B cell (primary cell): Measurements from ENCODE around the gene ZNF469. TPM values are rescaled to one million over a fixed set of nuclear protein-coding genes. Genes with fewer than 3 reads are reported as not detected.

ENCODE experiments used
- ATAC-seq: fragments of 200-7000 bp; cut with Tn5 transposase; one replicate; pipeline ENCODE4 v1.10.0; 2021; ENCODE audit warnings: low read depth, mild to moderate bottlenecking, moderate number of reproducible peaks, moderate library complexity
- CTCF ChIA-PET: fragments of 350-600 bp; sonication (Branson Sonifier 250); formaldehyde crosslinking; loops from one replicate; lab custom pipeline; 2021; ENCODE audit warnings: antibody characterized with exemption, inconsistent platforms; lab: Charles Lee
- POLR2A ChIA-PET: fragments of 350-600 bp; sonication (Branson Sonifier 250); formaldehyde crosslinking; loops from one replicate; lab custom pipeline; 2021; ENCODE audit warnings: antibody characterized with exemption; lab: Charles Lee
- DNase-seq: peaks from one replicate; pipeline ENCODE4 v3.0.0; 2013
- H2AFZ ChIP-seq: 2 replicates; pipeline ENCODE4 v1.6.1; 2012; ENCODE audit warnings: mild to moderate bottlenecking, low read depth, low read length; ENCODE audit not compliant: insufficient read depth, poor library complexity, severe bottlenecking
- H3K27ac ChIP-seq, 2 donors: 1 replicate in 1 of 2; 2 replicates in 1 of 2; pipeline ENCODE4 v1.5.1; 2012 to 2013; ENCODE audit warnings: low read length in 2 of 2, mild to moderate bottlenecking in 2 of 2, moderate library complexity in 1 of 2
- H3K27me3 ChIP-seq, 4 experiments: fragments of 200-600 bp in 1 of 4; sonication (generic) in 1 of 4; replicated peaks in 1 of 4; 1 replicate in 2 of 4; 2 replicates in 2 of 4; pipeline versions ENCODE4 v1.6.1 to v1.7.0; 2013 to 2016; ENCODE audit warnings: low read length in 3 of 4, mild to moderate bottlenecking in 2 of 4, mixed read lengths in 1 of 4, moderate library complexity in 1 of 4; ENCODE audit not compliant: insufficient read depth in 4 of 4, control insufficient read depth in 3 of 4; ENCODE audit errors: control extremely low read depth in 1 of 4
- H3K36me3 ChIP-seq, 2 experiments: replicated peaks in 1 of 2; 1 replicate in 1 of 2; 2 replicates in 1 of 2; pipeline versions ENCODE4 v1.6.1 to v1.7.1; 2013; ENCODE audit warnings: low read length in 1 of 2; ENCODE audit not compliant: insufficient read depth in 2 of 2, control insufficient read depth in 1 of 2; ENCODE audit errors: control extremely low read depth in 1 of 2, extremely low read depth in 1 of 2
- H3K4me1 ChIP-seq, 2 donors: fragments of 200-600 bp in 1 of 2; sonication (generic) in 1 of 2; 1 replicate in 1 of 2; 2 replicates in 1 of 2; pipeline versions ENCODE4 v1.5.1 to v1.6.1; 2013 to 2017; ENCODE audit warnings: low read length in 2 of 2; ENCODE audit not compliant: control insufficient read depth in 2 of 2, insufficient read depth in 2 of 2
- H3K4me2 ChIP-seq: replicated peaks from 2 replicates; pipeline ENCODE3; 2012; ENCODE audit warnings: mild to moderate bottlenecking, low read depth, low read length; ENCODE audit not compliant: poor library complexity, severe bottlenecking
- H3K4me3 ChIP-seq, 5 experiments: fragments of 200-600 bp in 1 of 5; sonication (generic) in 1 of 5; 1 replicate in 3 of 5; 2 replicates in 2 of 5; pipeline versions ENCODE4 v1.5.1 to v1.7.0; 2011 to 2016; ENCODE audit warnings: low read length in 4 of 5, mild to moderate bottlenecking in 4 of 5, low read depth in 2 of 5, control low read depth in 1 of 5, moderate library complexity in 1 of 5; ENCODE audit not compliant: insufficient read depth in 1 of 5; ENCODE audit errors: control extremely low read depth in 1 of 5, extremely low read depth in 1 of 5
- H3K79me2 ChIP-seq: fragments of 200-600 bp; sonication (generic); one replicate; pipeline ENCODE4 v1.6.0; 2016; ENCODE audit warnings: low read length; ENCODE audit not compliant: control insufficient read depth, insufficient read depth
- H3K9ac ChIP-seq: fragments of 200-600 bp; sonication (generic); 2 replicates; pipeline ENCODE4 v1.6.1; 2017; ENCODE audit warnings: mild to moderate bottlenecking, low read length, moderate library complexity
- H3K9me3 ChIP-seq, 3 donors: one replicate each; pipeline versions ENCODE4 v1.6.1 to v1.7.1; 2013; ENCODE audit warnings: low read length in 2 of 3; ENCODE audit not compliant: control insufficient read depth in 2 of 3, insufficient read depth in 1 of 3; ENCODE audit errors: control extremely low read depth in 1 of 3
- H4K20me1 ChIP-seq: 2 replicates; pipeline ENCODE4 v1.6.0; 2012; ENCODE audit warnings: mild to moderate bottlenecking, low read length; ENCODE audit not compliant: insufficient read depth, control insufficient read depth, poor library complexity, severe bottlenecking
- H3K27ac Mint-ChIP-seq: one replicate; pipeline ENCODE4 v1.8.0; 2021; ENCODE audit warnings: mixed read lengths
- H3K27me3 Mint-ChIP-seq: one replicate; pipeline ENCODE4 v1.8.0; 2021; ENCODE audit warnings: mixed read lengths
- H3K4me1 Mint-ChIP-seq: one replicate; pipeline ENCODE4 v1.8.0; 2021; ENCODE audit warnings: mixed read lengths
- H3K4me3 Mint-ChIP-seq: one replicate; pipeline ENCODE4 v1.8.0; 2021; ENCODE audit warnings: mixed read lengths
- H3K9me3 Mint-ChIP-seq: one replicate; pipeline ENCODE4 v1.8.0; 2022; ENCODE audit warnings: mixed read lengths; ENCODE audit not compliant: insufficient read depth
- EZH2 ChIP-seq: IDR thresholded peaks from 2 replicates; pipeline ENCODE4 v1.6.1; 2012; ENCODE audit warnings: borderline replicate concordance, low read depth, mild to moderate bottlenecking, moderate library complexity, low read length; ENCODE audit not compliant: insufficient read depth, poor library complexity, severe bottlenecking
- WGBS: methylation state at CpG from one replicate; pipeline ENCODE4 v1.1.5; 2013; ENCODE audit warnings: missing lambda C conversion rate; ENCODE audit not compliant: insufficient coverage; 5-methylcytosine and 5-hydroxymethylcytosine counted together
- intact Hi-C: fragments of 100-400 bp; cut with micrococcal nuclease; formaldehyde crosslinking; loops from one replicate; pipeline ENCODE4 v1.10.0; 2022
- polyA plus RNA-seq: library from polyadenylated mRNA; depleted of rRNA; stranded (reverse); fragments of >200 nt; gene quantifications from 2 replicates; pipeline ENCODE4 v1.2.3, GENCODE V29; 2012
- total RNA-seq, 2 donors: library from RNA; stranded (reverse); fragments of 120-200 nt in 1 of 2; gene quantifications; 1 replicate in 1 of 2; 2 replicates in 1 of 2; pipeline versions ENCODE4 v1.2.3 to v1.2.4, GENCODE V29; 2013 to 2022
- TF ChIP-seq, protein P1 (sequence below): fragments of 200-600 bp; IDR thresholded peaks from one replicate; pipeline ENCODE4 v1.8.0; 2022; ENCODE audit warnings: antibody characterized with exemption, mild to moderate bottlenecking

Gene ZNF469
- total and polyA plus RNA-seq, 2 donors (not counting 1 experiment from before 2014, with no cell fraction given), result 0.25 to 5.9 TPM

DNA sequence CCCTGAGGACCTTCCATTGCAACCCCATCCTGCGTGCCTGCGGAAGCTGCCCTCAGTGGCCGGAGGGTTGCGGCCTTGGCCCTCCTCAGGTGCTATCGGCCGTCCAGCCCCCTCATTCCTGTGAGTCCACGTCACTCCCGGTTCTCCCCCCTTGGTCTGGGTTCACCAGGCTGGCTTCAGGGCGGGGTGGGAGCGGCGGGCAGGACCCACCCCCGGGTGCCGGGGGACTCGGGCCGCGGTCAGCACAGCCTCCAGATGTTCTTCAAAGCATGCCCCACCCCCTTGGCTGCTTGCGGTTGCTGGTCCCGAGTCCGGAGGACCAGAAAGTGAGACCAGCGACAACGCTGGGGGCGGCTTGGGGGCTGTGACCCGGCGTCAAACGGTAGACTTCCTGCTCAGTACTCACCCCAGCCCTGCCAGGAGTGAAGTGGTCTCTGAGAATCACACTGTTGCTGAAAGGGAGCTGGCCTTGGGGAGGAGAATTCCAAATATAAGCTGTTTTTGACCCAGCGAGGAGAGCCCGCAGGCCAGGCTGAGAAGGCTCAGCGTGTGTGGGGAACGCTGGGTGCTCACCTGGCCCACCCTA lies 4.5 kb downstream of the ZNF469 start:
- DNase-seq (no peak), ATAC-seq (no peak)
- Histone ChIP-seq H3K36me3 (no peaks in the 10 kb centered on the region), H3K27me3 (peaks cover 0 to 38% (median 15%) of the 10 kb centered on the region in 4 experiments), H3K9ac (no peak overlapping the region), H3K79me2 (no peaks in the 10 kb centered on the region), H2AFZ (no peak overlapping the region), H3K4me2 (no peak overlapping the region), H3K9me3 (peaks cover 0 to 6% (median 0%) of the 10 kb centered on the region in 3 donors), H3K4me3 (no peak overlapping the region), H4K20me1 (no peaks in the 10 kb centered on the region), H3K27ac (no peak overlapping the region), H3K4me1 (peaks cover 10 to 18% of the 10 kb centered on the region in 2 donors)
- Mint-ChIP-seq H3K4me3 (no peak overlapping the region), H3K9me3 (no peaks in the 10 kb centered on the region), H3K4me1 (peaks cover 9% of the 10 kb centered on the region), H3K27me3 (peaks cover 48% of the 10 kb centered on the region), H3K27ac (no peak overlapping the region)
- POLR2A ChIA-PET, result no interaction called here
- intact Hi-C loops, result no loop called here
- WGBS, result 74% methylated on average over 25 of the region's 29 CpGs
- TF ChIP-seq EZH2, result no peak
- TF ChIP-seq, protein P1, sequence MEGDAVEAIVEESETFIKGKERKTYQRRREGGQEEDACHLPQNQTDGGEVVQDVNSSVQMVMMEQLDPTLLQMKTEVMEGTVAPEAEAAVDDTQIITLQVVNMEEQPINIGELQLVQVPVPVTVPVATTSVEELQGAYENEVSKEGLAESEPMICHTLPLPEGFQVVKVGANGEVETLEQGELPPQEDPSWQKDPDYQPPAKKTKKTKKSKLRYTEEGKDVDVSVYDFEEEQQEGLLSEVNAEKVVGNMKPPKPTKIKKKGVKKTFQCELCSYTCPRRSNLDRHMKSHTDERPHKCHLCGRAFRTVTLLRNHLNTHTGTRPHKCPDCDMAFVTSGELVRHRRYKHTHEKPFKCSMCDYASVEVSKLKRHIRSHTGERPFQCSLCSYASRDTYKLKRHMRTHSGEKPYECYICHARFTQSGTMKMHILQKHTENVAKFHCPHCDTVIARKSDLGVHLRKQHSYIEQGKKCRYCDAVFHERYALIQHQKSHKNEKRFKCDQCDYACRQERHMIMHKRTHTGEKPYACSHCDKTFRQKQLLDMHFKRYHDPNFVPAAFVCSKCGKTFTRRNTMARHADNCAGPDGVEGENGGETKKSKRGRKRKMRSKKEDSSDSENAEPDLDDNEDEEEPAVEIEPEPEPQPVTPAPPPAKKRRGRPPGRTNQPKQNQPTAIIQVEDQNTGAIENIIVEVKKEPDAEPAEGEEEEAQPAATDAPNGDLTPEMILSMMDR, result no peak
- CTCF ChIA-PET, result no interaction called here

DNA sequence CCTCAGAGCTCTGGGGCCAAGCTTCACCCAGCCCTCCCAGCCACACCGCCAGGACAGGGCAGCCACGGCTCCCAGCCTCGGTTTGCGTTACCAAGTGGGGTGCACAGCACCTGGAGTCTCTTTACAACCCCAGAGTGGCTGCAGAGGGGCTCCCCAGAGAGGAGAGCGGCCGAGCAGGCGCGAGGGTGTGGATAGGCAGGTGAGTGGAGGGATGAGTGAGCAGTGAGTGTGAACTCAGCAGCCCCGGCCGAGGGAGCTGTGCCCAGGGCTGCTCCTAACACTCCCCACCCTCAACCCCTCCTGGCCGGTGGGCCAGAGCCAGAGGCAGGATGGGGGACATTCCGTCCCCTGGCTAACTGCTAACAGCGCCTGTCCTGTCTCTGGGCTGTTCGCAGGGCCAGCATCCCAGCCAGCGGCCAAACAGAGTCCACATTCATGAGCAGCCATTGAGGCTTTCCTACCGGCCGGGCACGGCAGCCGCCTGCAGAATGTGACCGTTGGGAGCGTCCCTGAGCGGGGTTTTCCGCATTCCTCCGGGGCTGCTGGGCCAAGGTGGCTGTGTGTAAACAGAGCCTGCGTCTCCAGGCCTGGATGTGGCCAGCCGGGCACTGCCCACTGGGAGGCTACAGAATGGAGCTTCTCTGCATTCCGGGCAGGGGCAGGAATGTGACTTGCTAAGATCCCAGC lies 5.3 kb downstream of the ZNF469 start:
- no peak overlapping the region for H3K27ac ChIP-seq
- no peaks in the 10 kb centered on the region for H4K20me1 ChIP-seq
- peaks cover 10 to 13% of the 10 kb centered on the region in 2 donors for H3K4me1 ChIP-seq
- H3K4me1 Mint-ChIP-seq, result peaks cover 5% of the 10 kb centered on the region
- no peak overlapping the region for H3K9ac ChIP-seq
- intact Hi-C loops, result no loop called here
- POLR2A ChIA-PET, result no interaction called here
- H3K36me3 ChIP-seq, result no peaks in the 10 kb centered on the region
- CTCF ChIA-PET, result interaction anchor here (0.8 kb wide), 1 partner anchor 549 kb away, joined by 3 read pairs; no protein-coding TSS in a partner anchor
- no peak overlapping the region for H3K4me3 Mint-ChIP-seq
- H3K4me2 ChIP-seq, result no peak overlapping the region
- H3K27me3 Mint-ChIP-seq, result peaks cover 50% of the 10 kb centered on the region
- peaks cover 0 to 33% (median 12%) of the 10 kb centered on the region in 4 experiments for H3K27me3 ChIP-seq
- no peaks in the 10 kb centered on the region for H3K79me2 ChIP-seq
- peaks cover 0 to 4% (median 0%) of the 10 kb centered on the region in 3 donors for H3K9me3 ChIP-seq
- WGBS, result 90% methylated on average over 22 of the region's 27 CpGs
- H3K4me3 ChIP-seq, result no peak overlapping the region
- H3K9me3 Mint-ChIP-seq, result no peaks in the 10 kb centered on the region
- DNase-seq (no peak), ATAC-seq (no peak)
- TF ChIP-seq, protein P1, result no peak
- no peak overlapping the region for H2AFZ ChIP-seq
- H3K27ac Mint-ChIP-seq, result no peak overlapping the region
